Effector memory CD4-positive, alpha-beta T cell (primary cell): ENCODE results near the gene PCDH19.

Source experiments
- DNase-seq, 3 donors: peaks; one replicate each; pipeline ENCODE4 v3.0.0-alpha.2; 2020
- H3K27ac ChIP-seq: 2 replicates; pipeline ENCODE4 v1.7.0; 2013; ENCODE audit warnings: mild to moderate bottlenecking, low read length, moderate library complexity; ENCODE audit not compliant: insufficient read depth, poor library complexity, severe bottlenecking
- H3K27me3 ChIP-seq: replicated peaks from 2 replicates; pipeline ENCODE4 v1.7.0; 2013; ENCODE audit warnings: mild to moderate bottlenecking, low read length; ENCODE audit not compliant: insufficient read depth, control insufficient read depth, poor library complexity, severe bottlenecking
- H3K36me3 ChIP-seq: 2 replicates; pipeline ENCODE4 v1.7.0; 2013; ENCODE audit warnings: mild to moderate bottlenecking, low read length, moderate library complexity; ENCODE audit not compliant: control insufficient read depth, insufficient read depth
- H3K4me1 ChIP-seq: 2 replicates; pipeline ENCODE4 v1.7.0; 2013; ENCODE audit warnings: low read length, mild to moderate bottlenecking; ENCODE audit not compliant: control insufficient read depth, insufficient read depth, poor library complexity, severe bottlenecking
- H3K4me3 ChIP-seq: 2 replicates; pipeline ENCODE4 v1.7.0; 2013; ENCODE audit warnings: low read length, low read depth, mild to moderate bottlenecking; ENCODE audit not compliant: insufficient read depth, poor library complexity, severe bottlenecking
- H3K9me3 ChIP-seq: 2 replicates; pipeline ENCODE4 v1.7.0; 2013; ENCODE audit warnings: mild to moderate bottlenecking, low read length, moderate library complexity; ENCODE audit not compliant: control insufficient read depth

The PCDH19 gene

DNA sequence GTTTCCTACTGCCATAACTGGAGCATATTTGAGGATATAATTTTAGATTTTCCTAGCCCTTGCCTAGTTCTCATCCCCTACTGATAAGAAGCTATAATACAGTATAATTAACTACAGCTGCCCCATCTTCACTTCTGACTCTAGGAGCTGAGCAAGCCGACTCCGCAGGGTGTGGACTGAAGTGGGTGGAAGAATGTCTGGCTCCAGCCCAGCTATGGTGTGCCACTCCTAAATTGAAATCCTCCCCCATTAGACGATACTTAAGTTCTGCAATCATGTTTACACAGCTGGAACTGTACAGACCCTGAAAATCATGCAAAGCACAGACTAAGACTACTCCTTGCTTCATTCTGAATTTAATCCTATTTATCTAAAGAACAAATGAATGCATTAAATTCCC lies 93.1 kb downstream of the PCDH19 start:
- no peak overlapping the region for H3K27ac ChIP-seq
- no peaks in the 10 kb centered on the region for H3K36me3 ChIP-seq
- no peaks in the 10 kb centered on the region for H3K27me3 ChIP-seq
- no peaks in the 10 kb centered on the region for H3K4me1 ChIP-seq
- H3K4me3 ChIP-seq = no peak overlapping the region
- DNase-seq = no peak
- no peaks in the 10 kb centered on the region for H3K9me3 ChIP-seq

DNA sequence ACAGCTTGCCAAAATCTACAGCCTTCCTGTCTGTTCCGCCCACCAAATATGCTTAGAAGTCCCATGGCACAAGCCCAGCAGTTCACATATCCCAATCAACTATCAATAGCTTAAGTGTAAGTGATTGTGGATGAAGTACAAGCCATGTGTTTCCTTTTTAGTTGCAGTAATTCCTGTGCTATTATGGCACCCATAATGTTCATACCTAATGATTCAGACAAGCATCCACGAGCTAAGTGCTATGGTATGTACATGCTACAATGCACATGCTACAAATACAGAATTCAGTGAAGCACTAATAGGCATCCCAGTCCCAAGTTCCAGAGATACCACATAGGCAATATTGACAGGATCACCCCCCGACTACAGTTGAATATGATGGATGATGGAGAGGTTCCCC lies 94.5 kb downstream of the PCDH19 start:
- H3K4me1 ChIP-seq = no peaks in the 10 kb centered on the region
- H3K27me3 ChIP-seq = no peaks in the 10 kb centered on the region
- no peaks in the 10 kb centered on the region for H3K36me3 ChIP-seq
- H3K27ac ChIP-seq = no peak overlapping the region
- no peak overlapping the region for H3K4me3 ChIP-seq
- no peaks in the 10 kb centered on the region for H3K9me3 ChIP-seq
- DNase-seq = no peak

DNA sequence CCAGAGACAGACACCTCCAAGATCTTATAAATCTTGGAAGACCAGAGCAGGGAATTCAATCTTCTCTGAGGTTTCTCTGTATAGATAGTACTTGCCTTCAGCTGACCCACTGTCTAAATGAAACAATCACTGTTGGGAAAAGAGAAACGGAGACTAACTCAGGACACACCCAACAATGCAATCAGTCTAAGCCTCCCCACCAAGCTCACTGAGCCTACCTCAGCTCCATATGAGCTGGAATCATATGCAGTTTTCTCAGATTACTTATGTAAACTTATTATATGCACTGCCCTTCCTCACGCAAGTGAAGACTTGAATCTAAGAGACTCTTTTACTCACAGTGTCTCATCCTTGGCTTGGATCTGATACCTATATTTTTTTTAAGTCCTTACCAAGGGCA lies 110.5 kb downstream of the PCDH19 start:
- H3K9me3 ChIP-seq = no peaks in the 10 kb centered on the region
- no peaks in the 10 kb centered on the region for H3K36me3 ChIP-seq
- no peaks in the 10 kb centered on the region for H3K27me3 ChIP-seq
- H3K27ac ChIP-seq = no peak overlapping the region
- H3K4me1 ChIP-seq = no peaks in the 10 kb centered on the region
- H3K4me3 ChIP-seq = no peak overlapping the region
- DNase-seq = no peak

DNA sequence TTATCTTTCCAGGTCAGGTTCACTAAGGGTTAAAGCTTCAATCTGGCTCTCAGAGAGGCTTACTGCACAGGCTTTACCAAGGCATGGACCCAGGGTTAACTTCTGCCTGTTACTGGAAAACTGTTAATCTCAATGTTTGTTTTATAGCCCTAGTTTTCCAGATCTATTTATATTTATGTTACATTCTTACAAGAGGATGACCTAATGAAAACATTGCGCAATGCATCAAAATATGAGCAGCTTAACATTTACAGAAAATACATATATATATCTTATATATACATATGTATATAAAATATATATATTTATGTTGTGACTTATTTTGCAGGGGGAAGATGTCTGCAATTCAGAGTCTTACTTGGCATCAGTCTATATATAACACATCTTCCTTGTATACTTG lies 112.3 kb downstream of the PCDH19 start:
- Histone ChIP-seq H3K9me3 (no peaks in the 10 kb centered on the region), H3K27ac (no peak overlapping the region), H3K4me3 (no peak overlapping the region), H3K27me3 (no peaks in the 10 kb centered on the region), H3K4me1 (no peaks in the 10 kb centered on the region), H3K36me3 (no peaks in the 10 kb centered on the region)
- no peak for DNase-seq

DNA sequence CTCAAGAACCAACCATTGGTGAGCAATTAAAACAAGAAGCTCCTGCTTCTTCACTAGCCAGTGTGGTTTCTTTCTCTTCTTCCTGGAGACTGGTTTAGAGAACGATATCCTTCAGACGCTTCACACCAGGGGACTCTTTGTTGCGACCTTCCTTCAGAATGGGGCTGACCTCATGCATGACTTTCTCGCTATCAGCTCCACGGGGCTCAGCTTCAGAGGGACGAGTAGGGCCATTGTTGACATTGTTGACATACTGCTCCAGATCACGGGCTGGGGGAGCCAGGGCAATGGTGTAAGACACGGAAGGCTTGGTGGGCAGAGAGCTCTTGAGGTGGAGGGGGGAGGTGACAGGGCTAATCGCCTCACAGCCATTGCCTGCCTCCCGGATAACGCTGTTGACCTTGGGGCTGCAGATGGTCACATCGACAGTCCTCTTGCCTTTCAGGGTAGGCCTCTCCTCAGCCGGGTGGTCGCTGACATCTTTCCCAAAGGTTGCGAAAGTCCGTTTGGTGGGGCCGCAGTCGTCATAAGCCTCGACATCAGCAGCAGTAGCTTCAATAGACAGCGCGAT lies 113.8 kb downstream of the PCDH19 start:
- Histone ChIP-seq H3K4me1 (no peaks in the 10 kb centered on the region), H3K9me3 (no peaks in the 10 kb centered on the region), H3K27ac (no peak overlapping the region), H3K27me3 (no peaks in the 10 kb centered on the region), H3K4me3 (no peak overlapping the region), H3K36me3 (no peaks in the 10 kb centered on the region)
- no peak for DNase-seq

DNA sequence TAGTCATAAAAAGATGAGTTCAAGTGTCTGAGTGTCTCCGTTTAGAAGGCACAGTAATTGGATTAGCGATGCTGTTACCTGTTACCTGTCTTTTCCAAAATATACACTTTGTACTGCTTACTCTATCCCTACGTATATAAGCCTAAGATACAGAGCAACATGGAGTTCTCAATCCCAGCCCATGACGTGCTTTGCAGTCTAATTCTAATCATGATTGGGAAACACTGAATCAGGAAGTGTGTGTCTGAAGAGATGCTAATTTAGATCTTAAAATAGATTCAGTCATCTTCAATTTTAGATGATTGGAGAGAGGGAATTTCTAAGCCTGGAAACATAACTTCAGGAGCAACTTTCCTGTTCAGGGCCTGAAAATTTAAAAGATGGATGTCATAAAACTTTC lies 115.1 kb downstream of the PCDH19 start:
- Histone ChIP-seq H3K27ac (no peak overlapping the region), H3K4me3 (no peak overlapping the region), H3K27me3 (no peaks in the 10 kb centered on the region), H3K4me1 (no peaks in the 10 kb centered on the region), H3K36me3 (no peaks in the 10 kb centered on the region), H3K9me3 (no peaks in the 10 kb centered on the region)
- DNase-seq = no peak

DNA sequence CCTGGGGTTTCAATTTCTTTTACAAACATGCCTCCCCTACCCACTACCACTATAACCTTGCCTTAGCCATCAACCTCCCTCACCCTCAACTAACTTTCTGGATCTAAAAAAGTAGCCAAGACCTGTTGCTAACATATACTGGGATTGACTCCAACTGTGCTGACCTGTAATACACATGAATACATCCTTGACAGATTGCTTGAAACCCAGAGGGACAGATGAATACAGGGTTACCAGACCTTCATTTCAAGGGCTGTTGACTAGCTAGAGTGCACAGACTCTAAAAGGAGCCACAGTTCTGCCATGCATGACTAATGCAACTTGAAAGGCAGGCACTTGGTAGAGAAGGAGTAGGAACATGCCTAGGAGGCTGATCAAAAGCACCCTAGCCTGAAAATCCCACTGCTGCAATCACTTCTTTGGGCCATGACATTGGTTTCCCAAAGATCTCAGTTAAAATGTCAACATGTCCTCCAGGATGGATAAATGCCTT lies 121.0 kb downstream of the PCDH19 start:
- no peak for DNase-seq

DNA sequence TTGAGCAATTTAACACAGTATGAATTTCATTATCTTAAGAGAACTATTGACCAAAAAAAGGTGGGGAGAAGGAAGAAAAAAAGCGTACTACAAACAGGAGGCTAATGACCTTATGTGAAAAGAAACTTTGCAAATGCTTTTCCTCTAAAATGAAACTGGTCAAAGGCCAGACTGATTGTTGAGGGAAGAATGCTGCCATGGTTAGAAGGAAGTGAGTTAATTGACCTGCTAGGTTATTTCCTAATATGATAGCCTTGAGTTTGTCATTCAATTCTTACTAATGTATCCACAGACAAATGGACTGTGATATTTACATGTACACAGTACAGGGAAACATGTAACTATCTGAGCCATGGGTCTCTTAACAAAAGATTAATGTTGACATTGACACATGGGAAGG lies 132.8 kb downstream of the PCDH19 start:
- Histone ChIP-seq H3K4me1 (no peaks in the 10 kb centered on the region), H3K9me3 (no peaks in the 10 kb centered on the region), H3K4me3 (no peak overlapping the region), H3K36me3 (no peaks in the 10 kb centered on the region), H3K27ac (no peak overlapping the region), H3K27me3 (no peaks in the 10 kb centered on the region)
- no peak for DNase-seq

More for the DNA sequence above, 121.0 kb downstream of the PCDH19 start:
- no peak overlapping the region for H3K4me3 ChIP-seq
- H3K36me3 ChIP-seq = no peaks in the 10 kb centered on the region
- H3K4me1 ChIP-seq = no peaks in the 10 kb centered on the region
- H3K9me3 ChIP-seq = no peaks in the 10 kb centered on the region
- H3K27me3 ChIP-seq = no peaks in the 10 kb centered on the region
- no peak overlapping the region for H3K27ac ChIP-seq

DNA sequence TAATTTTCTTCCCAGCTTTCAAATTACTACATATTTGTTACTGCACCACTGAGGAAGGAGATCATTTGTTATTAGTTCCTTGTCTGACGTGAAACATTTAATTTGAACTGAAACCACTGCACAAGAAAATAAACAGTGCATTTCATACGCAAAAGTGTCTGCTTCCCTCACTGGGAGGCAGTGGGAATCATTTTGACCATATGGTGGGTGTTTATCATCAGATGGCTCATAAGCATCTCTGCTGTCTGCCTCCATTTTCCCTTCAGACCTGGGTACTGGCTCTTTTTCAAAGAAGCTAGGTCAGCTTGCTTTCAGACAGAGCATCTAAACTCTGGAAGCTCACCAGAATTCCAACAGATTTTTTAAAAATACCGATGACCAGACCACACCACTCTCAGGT lies 135.2 kb downstream of the PCDH19 start:
- no peaks in the 10 kb centered on the region for H3K4me1 ChIP-seq
- H3K4me3 ChIP-seq = no peak overlapping the region
- no peaks in the 10 kb centered on the region for H3K9me3 ChIP-seq
- no peak for DNase-seq
- no peaks in the 10 kb centered on the region for H3K36me3 ChIP-seq
- H3K27ac ChIP-seq = no peak overlapping the region
- H3K27me3 ChIP-seq = no peaks in the 10 kb centered on the region

DNA sequence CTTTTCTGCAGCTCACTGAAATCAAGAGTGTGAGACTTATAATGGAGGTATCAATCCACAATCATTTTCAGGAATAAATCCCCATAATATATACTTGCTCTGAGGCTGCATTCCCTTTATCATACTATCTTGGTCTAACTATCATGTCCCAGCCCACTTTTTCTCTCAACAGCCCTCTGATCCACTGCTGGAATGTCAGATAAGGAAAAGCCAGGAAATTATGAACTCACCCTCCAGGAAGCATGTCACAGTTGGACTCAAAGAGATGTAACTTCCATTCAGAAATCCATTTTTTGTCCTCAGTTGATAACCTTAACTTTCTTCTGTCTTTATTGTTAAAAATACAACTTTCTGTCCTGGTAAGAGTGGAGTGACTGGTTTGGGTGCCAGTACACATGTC lies 144.9 kb downstream of the PCDH19 start:
- Histone ChIP-seq H3K27me3 (no peaks in the 10 kb centered on the region), H3K4me1 (no peaks in the 10 kb centered on the region), H3K4me3 (no peak overlapping the region), H3K9me3 (no peaks in the 10 kb centered on the region), H3K36me3 (no peaks in the 10 kb centered on the region), H3K27ac (no peak overlapping the region)
- no peak for DNase-seq
